OCI-LY7 (cell line): ENCODE measurements around the gene RPL6. TPM values are rescaled to one million over a fixed set of nuclear protein-coding genes. Genes with fewer than 3 reads are reported as not detected.

ENCODE experiments used
- BruUV-seq: library from RNA; stranded (reverse); fragments of 400-500 nt; replicated peaks from 2 replicates; lab custom pipeline; 2021; lab: Mats Ljungman, UMichigan
- CTCF ChIA-PET: fragments of 300-600 bp; sonication (Branson Sonifier 250); formaldehyde crosslinking; loops from one replicate; lab custom pipeline; 2022; ENCODE audit warnings: antibody characterized with exemption; ENCODE audit not compliant: unreplicated experiment; lab: Charles Lee
- POLR2A ChIA-PET: fragments of 300-600 bp; sonication (Branson Sonifier 250); formaldehyde crosslinking; loops from one replicate; lab custom pipeline; 2022; ENCODE audit warnings: antibody characterized with exemption; lab: Charles Lee
- DNase-seq: peaks from one replicate; pipeline ENCODE4 v3.0.0-alpha.2; 2015; ENCODE audit warnings: low spot score
- H2AFZ ChIP-seq: fragments of 200-600 bp; sonication (generic), shearing (Covaris generic); 2 replicates; pipeline ENCODE4 v1.6.1; 2014; ENCODE audit warnings: mild to moderate bottlenecking, antibody characterized with exemption, low read length, moderate library complexity
- H3K27ac ChIP-seq: fragments of 200-600 bp; sonication (generic); 2 replicates; pipeline ENCODE4 v1.5.1; 2014; ENCODE audit warnings: mixed run types, low read depth, mild to moderate bottlenecking, moderate library complexity, low read length, inconsistent platforms; ENCODE audit not compliant: poor library complexity, severe bottlenecking
- H3K36me3 ChIP-seq: fragments of 200-600 bp; sonication (generic); 2 replicates; pipeline ENCODE4 v1.6.1; 2014; ENCODE audit warnings: mild to moderate bottlenecking, antibody characterized with exemption, low read length, moderate library complexity, mixed read lengths; ENCODE audit not compliant: insufficient read depth
- H3K4me1 ChIP-seq: fragments of 200-600 bp; sonication (generic); 2 replicates; pipeline ENCODE4 v1.5.1; 2014; ENCODE audit warnings: mild to moderate bottlenecking, low read length; ENCODE audit not compliant: insufficient read depth, poor library complexity, severe bottlenecking
- H3K4me2 ChIP-seq: fragments of 200-600 bp; sonication (generic); 2 replicates; pipeline ENCODE4 v1.6.1; 2014; ENCODE audit warnings: mild to moderate bottlenecking, low read length
- H3K4me3 ChIP-seq: fragments of 200-600 bp; sonication (generic); 2 replicates; pipeline ENCODE4 v1.5.1; 2014; ENCODE audit warnings: mild to moderate bottlenecking, low read depth, low read length; ENCODE audit not compliant: poor library complexity, severe bottlenecking
- H3K79me2 ChIP-seq: fragments of 200-600 bp; sonication (generic); 2 replicates; pipeline ENCODE4 v1.6.1; 2016; ENCODE audit warnings: low read depth, mild to moderate bottlenecking, low read length, moderate library complexity, mixed read lengths; ENCODE audit not compliant: insufficient read depth
- H3K9me2 ChIP-seq: fragments of 200-600 bp; sonication (generic); 2 replicates; pipeline ENCODE4 v1.6.1; 2016; ENCODE audit warnings: mild to moderate bottlenecking, low read length, mixed read lengths; ENCODE audit not compliant: insufficient read depth
- H3K9me3 ChIP-seq: fragments of 200-600 bp; sonication (generic); 2 replicates; pipeline ENCODE4 v1.6.1; 2014; ENCODE audit warnings: mild to moderate bottlenecking, mixed run types, low read length, mixed read lengths
- H4K20me1 ChIP-seq: fragments of 200-600 bp; sonication (generic); 2 replicates; pipeline ENCODE4 v1.6.1; 2014; ENCODE audit warnings: mild to moderate bottlenecking, antibody characterized with exemption, low read length, moderate library complexity, mixed read lengths; ENCODE audit not compliant: insufficient read depth
- EZH2phosphoT487 ChIP-seq: fragments of 200-600 bp; sonication (generic); IDR thresholded peaks from 2 replicates; pipeline ENCODE4 v1.6.1; 2018; ENCODE audit warnings: low read depth, borderline replicate concordance, mild to moderate bottlenecking, mixed run types, antibody characterized with exemption, low read length, moderate library complexity, mixed read lengths
- intact Hi-C: fragments of 100-400 bp; cut with micrococcal nuclease; formaldehyde crosslinking; loops from one replicate; pipeline ENCODE4 v1.10.0; 2022; ENCODE audit not compliant: unreplicated experiment
- total RNA-seq, 2 experiments: library from RNA; depleted of rRNA in 1 of 2; stranded (reverse); fragments of >200 nt in 1 of 2; shearing (Covaris generic) in 1 of 2; gene quantifications; 2 replicates each; pipeline ENCODE4 v1.2.3, GENCODE V29; 2014 to 2022
- TF ChIP-seq, protein P1 (sequence below): fragments of 200-600 bp; sonication (generic); conservative IDR thresholded peaks from 2 replicates; pipeline ENCODE4 v1.5.1; 2014; ENCODE audit warnings: mild to moderate bottlenecking, antibody characterized with exemption, low read length, moderate library complexity, mixed read lengths

The RPL6 gene
- total RNA-seq, 2 experiments from 2014 or later, result 1,436 to 1,876 TPM

DNA sequence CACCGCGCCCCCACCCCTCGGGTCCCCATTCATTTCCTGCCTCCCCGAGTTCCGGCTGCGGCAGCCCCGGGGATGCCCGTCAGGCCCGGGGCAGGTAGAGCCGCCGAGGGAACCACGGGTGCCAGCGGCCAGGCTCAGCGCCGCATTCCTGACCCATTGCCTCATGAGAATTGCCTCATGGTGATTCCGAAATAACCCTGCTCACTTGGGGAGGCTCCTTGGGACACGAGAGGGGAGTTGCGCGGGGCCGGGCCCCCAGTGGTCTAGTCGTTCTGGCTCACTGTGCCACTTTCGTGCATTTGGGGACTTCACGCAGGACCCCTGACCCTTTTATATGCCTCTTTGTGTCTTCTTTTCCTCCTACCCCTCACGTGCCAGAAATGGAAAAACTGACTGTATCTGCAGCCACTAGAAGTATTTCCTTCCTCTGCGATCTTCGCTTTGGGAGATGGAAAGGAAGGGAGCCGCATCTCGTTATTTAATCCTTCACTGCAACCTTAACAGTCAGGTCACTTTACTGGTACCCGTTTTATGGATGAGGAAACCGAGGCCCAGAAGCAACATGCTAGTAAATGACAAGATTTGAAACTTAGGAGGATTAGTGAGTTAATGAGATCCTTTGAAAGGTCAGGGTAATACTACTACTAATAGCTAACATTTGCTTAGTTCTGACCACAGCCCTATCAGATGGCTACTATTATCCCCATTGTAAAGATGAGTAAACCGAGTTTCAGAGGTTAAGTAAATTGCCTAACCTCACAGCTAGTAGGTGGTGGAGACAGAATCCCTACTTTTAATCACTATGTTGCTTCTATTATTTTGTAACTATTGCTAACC is 10.1 kb upstream of the RPL6 start:
- peaks cover 21% of the 10 kb centered on the region; the same call in 1 of the 2 replicates for H4K20me1 ChIP-seq
- BruUV-seq, result TSS peak; percentile 61
- no peak for DNase-seq
- intact Hi-C loops, result no loop called here
- peak overlapping the region; percentile 89 for H3K4me2 ChIP-seq
- no peaks in the 10 kb centered on the region for H3K9me2 ChIP-seq
- TF ChIP-seq, protein P1, sequence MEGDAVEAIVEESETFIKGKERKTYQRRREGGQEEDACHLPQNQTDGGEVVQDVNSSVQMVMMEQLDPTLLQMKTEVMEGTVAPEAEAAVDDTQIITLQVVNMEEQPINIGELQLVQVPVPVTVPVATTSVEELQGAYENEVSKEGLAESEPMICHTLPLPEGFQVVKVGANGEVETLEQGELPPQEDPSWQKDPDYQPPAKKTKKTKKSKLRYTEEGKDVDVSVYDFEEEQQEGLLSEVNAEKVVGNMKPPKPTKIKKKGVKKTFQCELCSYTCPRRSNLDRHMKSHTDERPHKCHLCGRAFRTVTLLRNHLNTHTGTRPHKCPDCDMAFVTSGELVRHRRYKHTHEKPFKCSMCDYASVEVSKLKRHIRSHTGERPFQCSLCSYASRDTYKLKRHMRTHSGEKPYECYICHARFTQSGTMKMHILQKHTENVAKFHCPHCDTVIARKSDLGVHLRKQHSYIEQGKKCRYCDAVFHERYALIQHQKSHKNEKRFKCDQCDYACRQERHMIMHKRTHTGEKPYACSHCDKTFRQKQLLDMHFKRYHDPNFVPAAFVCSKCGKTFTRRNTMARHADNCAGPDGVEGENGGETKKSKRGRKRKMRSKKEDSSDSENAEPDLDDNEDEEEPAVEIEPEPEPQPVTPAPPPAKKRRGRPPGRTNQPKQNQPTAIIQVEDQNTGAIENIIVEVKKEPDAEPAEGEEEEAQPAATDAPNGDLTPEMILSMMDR, result peak; percentile 48; the same call in 1 of the 2 replicates
- no peak for TF ChIP-seq EZH2phosphoT487
- peak overlapping the region; percentile 77 for H2AFZ ChIP-seq
- POLR2A ChIA-PET, result interaction anchor here (0.6 to 1.0 kb wide), 2 partner anchors 19 to 563 kb away, joined by 3 read pairs; no protein-coding TSS in a partner anchor
- peaks cover 63% of the 10 kb centered on the region for H3K79me2 ChIP-seq
- H3K4me1 ChIP-seq, result peaks cover 14% of the 10 kb centered on the region
- CTCF ChIA-PET, result no interaction called here
- H3K36me3 ChIP-seq, result peaks cover 10% of the 10 kb centered on the region; the same call in 1 of the 2 replicates
- H3K9me3 ChIP-seq, result no peaks in the 10 kb centered on the region
- H3K27ac ChIP-seq, result peak overlapping the region; percentile 65
- H3K4me3 ChIP-seq, result peak overlapping the region; percentile 80

DNA sequence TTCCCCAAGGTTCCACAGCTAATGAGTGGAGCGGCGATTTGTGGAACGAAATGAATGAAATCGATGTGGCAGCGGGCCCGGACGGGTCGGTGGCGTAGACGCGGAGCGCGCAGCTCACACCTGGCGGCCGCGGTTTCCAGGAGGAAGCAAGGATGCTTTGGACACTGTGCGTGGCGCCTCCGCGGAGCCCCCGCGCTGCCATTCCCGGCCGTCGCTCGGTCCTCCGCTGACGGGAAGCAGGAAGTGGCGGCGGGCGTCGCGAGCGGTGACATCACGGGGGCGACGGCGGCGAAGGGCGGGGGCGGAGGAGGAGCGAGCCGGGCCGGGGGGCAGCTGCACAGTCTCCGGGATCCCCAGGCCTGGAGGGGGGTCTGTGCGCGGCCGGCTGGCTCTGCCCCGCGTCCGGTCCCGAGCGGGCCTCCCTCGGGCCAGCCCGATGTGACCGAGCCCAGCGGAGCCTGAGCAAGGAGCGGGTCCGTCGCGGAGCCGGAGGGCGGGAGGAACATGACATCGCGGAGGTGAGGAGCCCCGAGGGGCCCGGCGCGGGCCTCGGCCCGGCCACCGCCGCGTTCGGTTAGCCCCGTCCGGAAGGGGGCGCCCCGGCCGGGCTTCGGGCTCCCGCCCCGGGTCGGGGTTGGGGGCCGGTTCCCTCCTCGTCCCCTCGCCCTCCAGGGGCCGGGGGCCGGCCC is 9.3 kb upstream of the RPL6 start, which contains the start of gene PTPN11:
Gene PTPN11 (plus strand): TSS at position 340 of the 689 bp plus-strand sequence. CDS start 165 bp downstream, at position 505.
- H3K27ac ChIP-seq, result peak within 1 kb of the TSS; percentile 65
- POLR2A ChIA-PET, result interaction anchor here (0.7 kb wide), 1 partner anchor 15 kb away, joined by 3 read pairs; no protein-coding TSS in a partner anchor
- peaks cover 15% of the 10 kb centered on the region; the same call in 1 of the 2 replicates for H4K20me1 ChIP-seq
- peaks cover 14% of the 10 kb centered on the region for H3K4me1 ChIP-seq
- peak within 1 kb of the TSS; percentile 80 for H3K4me3 ChIP-seq
- no TSS peak for BruUV-seq
- peak within 1 kb of the TSS; percentile 89 for H3K4me2 ChIP-seq
- CTCF ChIA-PET, result no interaction called here
- no peak for TF ChIP-seq EZH2phosphoT487
- TF ChIP-seq, protein P1, result peak; percentile 76
- H3K9me3 ChIP-seq, result no peaks in the 10 kb centered on the region
- H3K9me2 ChIP-seq, result no peaks in the 10 kb centered on the region
- DNase-seq, result peak; percentile 86
- peaks cover 10% of the 10 kb centered on the region; the same call in 1 of the 2 replicates for H3K36me3 ChIP-seq
- H3K79me2 ChIP-seq, result peaks cover 55% of the 10 kb centered on the region
- intact Hi-C loops, result loop anchor here (1.0 kb wide), 1 partner anchor 9 kb away; the partner anchor contains the start of gene RPL6
- peak within 1 kb of the TSS; percentile 77 for H2AFZ ChIP-seq
